CD4-positive, alpha-beta T cell (primary cell): ENCODE results near the gene SEPTIN1. TPM values are rescaled to one million over a fixed set of nuclear protein-coding genes. Genes with fewer than 3 reads are reported as not detected.

Source experiments
- ATAC-seq: fragments of 200-7000 bp; cut with Tn5 transposase; one replicate; pipeline ENCODE4 v1.10.0; 2022; ENCODE audit warnings: mild to moderate bottlenecking; ENCODE audit not compliant: poor library complexity
- CTCF ChIA-PET: fragments of 350-600 bp; sonication (Branson Sonifier 250); formaldehyde crosslinking; loops from one replicate; lab custom pipeline; 2021; ENCODE audit warnings: antibody characterized with exemption, inconsistent platforms; lab: Charles Lee
- POLR2A ChIA-PET: fragments of 350-600 bp; sonication (Branson Sonifier 250); formaldehyde crosslinking; loops from one replicate; lab custom pipeline; 2021; ENCODE audit warnings: antibody characterized with exemption, inconsistent platforms; lab: Charles Lee
- DNase-seq, 14 experiments: peaks; one replicate each; pipeline ENCODE4 v3.0.0-alpha.2; 2013 to 2020; ENCODE audit warnings: mixed read lengths in 2 of 14
- H3K27ac ChIP-seq, 2 donors: one replicate each; pipeline versions ENCODE4 v1.5.1 to v1.7.0; 2013; ENCODE audit warnings: low read length in 2 of 2, low read depth in 1 of 2, mild to moderate bottlenecking in 1 of 2
- H3K27me3 ChIP-seq, 2 experiments: 1 replicate in 1 of 2; 2 replicates in 1 of 2; pipeline versions ENCODE4 v1.6.1 to v1.7.0; 2013; ENCODE audit warnings: low read length in 2 of 2, control low read depth in 1 of 2, mild to moderate bottlenecking in 1 of 2, moderate library complexity in 1 of 2; ENCODE audit not compliant: insufficient read depth in 2 of 2, control insufficient read depth in 1 of 2
- H3K36me3 ChIP-seq: one replicate; pipeline ENCODE4 v1.6.1; 2013; ENCODE audit warnings: low read length, control low read depth; ENCODE audit not compliant: insufficient read depth
- H3K4me1 ChIP-seq: one replicate; pipeline ENCODE4 v1.6.1; 2013; ENCODE audit warnings: low read length, control low read depth; ENCODE audit not compliant: insufficient read depth
- H3K4me3 ChIP-seq: one replicate; pipeline ENCODE4 v1.5.1; 2013; ENCODE audit warnings: mild to moderate bottlenecking, low read length, moderate library complexity
- H3K9me3 ChIP-seq, 2 experiments: 1 replicate in 1 of 2; 2 replicates in 1 of 2; pipeline versions ENCODE4 v1.6.1 to v1.7.0; 2013; ENCODE audit warnings: low read length in 2 of 2, mild to moderate bottlenecking in 2 of 2, control low read depth in 1 of 2, moderate library complexity in 1 of 2; ENCODE audit not compliant: control insufficient read depth in 1 of 2, insufficient read depth in 1 of 2
- H3K27ac Mint-ChIP-seq: one replicate; pipeline ENCODE4 v1.8.0; 2020; ENCODE audit warnings: mixed read lengths
- H3K27me3 Mint-ChIP-seq: one replicate; pipeline ENCODE4 v1.8.0; 2021; ENCODE audit warnings: mixed read lengths
- H3K36me3 Mint-ChIP-seq: one replicate; pipeline ENCODE4 v1.8.0; 2021; ENCODE audit warnings: low read depth, mixed read lengths
- H3K4me1 Mint-ChIP-seq: one replicate; pipeline ENCODE4 v1.8.0; 2021; ENCODE audit warnings: low read depth, mixed read lengths
- H3K4me3 Mint-ChIP-seq: one replicate; pipeline ENCODE4 v1.8.0; 2020; ENCODE audit warnings: mild to moderate bottlenecking, mixed read lengths
- H3K9me3 Mint-ChIP-seq: one replicate; pipeline ENCODE4 v1.8.0; 2020; ENCODE audit warnings: mixed read lengths
- CTCF ChIP-seq: fragments of 200-600 bp; IDR thresholded peaks from one replicate; pipeline ENCODE4 v1.8.0; 2022; ENCODE audit warnings: antibody characterized with exemption, mild to moderate bottlenecking
- intact Hi-C, 2 experiments: fragments of 100-400 bp; cut with DNase I in 1 of 2; cut with micrococcal nuclease in 1 of 2; formaldehyde crosslinking; loops; one replicate each; pipeline versions ENCODE4 v1.15.1 to v1.9.0; 2023 to 2025; cut with DNase I, micrococcal nuclease
- total RNA-seq, 174 experiments: library from RNA in 2 of 174; stranded (reverse) in 2 of 174; gene quantifications; one replicate each; pipeline ENCODE4 v1.2.3 and lab custom pipeline; 2021 to 2026

SEPTIN1 gene
- total RNA-seq, 2 experiments from 2014 or later, result 161 to 163 TPM

GRCh38 chr16:30407804-30408534, 25.6 kb upstream of the SEPTIN1 start:
- DNase-seq (no peak), ATAC-seq (no peak)
- H3K27ac Mint-ChIP-seq, result peak overlapping the region; percentile 38
- Histone ChIP-seq H3K9me3 (no peaks in the 10 kb centered on the region), H3K27me3 (no peaks in the 10 kb centered on the region), H3K27ac (peak overlapping the region; percentile 29 to 67), H3K36me3 (peaks cover 6% of the 10 kb centered on the region), H3K4me3 (peak overlapping the region; percentile 69), H3K4me1 (peaks cover 31% of the 10 kb centered on the region)
- intact Hi-C loops, result loop anchor here (2.0 to 10.0 kb wide), 4 partner anchors 29 to 343 kb away; partner anchors contain the start of genes CD2BP2 (in 2 of the 2), ALDOA (in 1 of the 2), MYL11 (in 1 of the 2) and TBC1D10B (in 1 of the 2)
- peaks cover 11% of the 10 kb centered on the region for H3K36me3 Mint-ChIP-seq
- H3K27me3 Mint-ChIP-seq, result no peaks in the 10 kb centered on the region
- POLR2A ChIA-PET, result interaction anchor here (0.6 to 5.1 kb wide), 16 partner anchors 8 to 315 kb away, joined by 3 to 131 read pairs (median 6); partner anchors contain the start of genes CORO1A, DCTPP1, FBRS and SEPTIN1
- no peaks in the 10 kb centered on the region for H3K9me3 Mint-ChIP-seq
- CTCF ChIA-PET, result interaction anchor here (0.7 to 3.9 kb wide), 9 partner anchors 10 to 53 kb away, joined by 3 to 20 read pairs (median 9); partner anchors contain the start of genes CD2BP2, DCTPP1, SEPTIN1 and TBC1D10B
- TF ChIP-seq CTCF, result no peak
- peaks cover 21% of the 10 kb centered on the region for H3K4me1 Mint-ChIP-seq
- peak overlapping the region; percentile 77 for H3K4me3 Mint-ChIP-seq

- Mint-ChIP-seq H3K27me3 (no peaks in the 10 kb centered on the region), H3K4me1 (peaks cover 21% of the 10 kb centered on the region), H3K27ac (peak within 1 kb of the TSS; percentile 79), H3K36me3 (peaks cover 10% of the 10 kb centered on the region), H3K9me3 (no peaks in the 10 kb centered on the region), H3K4me3 (peak within 1 kb of the TSS; percentile 97)
- POLR2A ChIA-PET, result interaction anchor here (0.6 to 5.1 kb wide), 22 partner anchors 9 to 342 kb away, joined by 3 to 131 read pairs (median 4); partner anchors contain the start of genes ALDOA, CD2BP2, CORO1A and DCTPP1
- Histone ChIP-seq H3K36me3 (peaks cover 6% of the 10 kb centered on the region), H3K4me1 (peaks cover 31% of the 10 kb centered on the region), H3K9me3 (no peaks in the 10 kb centered on the region), H3K27ac (peak within 1 kb of the TSS; percentile 66 to 67), H3K4me3 (peak within 1 kb of the TSS; percentile 69), H3K27me3 (no peaks in the 10 kb centered on the region)
- CTCF ChIA-PET, result interaction anchor here (0.6 to 2.8 kb wide), 9 partner anchors 11 to 227 kb away, joined by 3 to 10 read pairs (median 3); partner anchors contain the start of genes CD2BP2, DCTPP1, SEPTIN1 and ZNF48
- peak; percentile 68 to 96 (median 86) for DNase-seq
- TF ChIP-seq CTCF, result no peak
- ATAC-seq, result peak; percentile 71
- intact Hi-C loops, result loop anchor here (5.0 to 10.0 kb wide), 3 partner anchors 35 to 342 kb away; partner anchors contain the start of genes CD2BP2 (in 2 of the 2), ALDOA (in 1 of the 2), MYL11 (in 1 of the 2) and TBC1D10B (in 1 of the 2)
Observed at GRCh38 chr16:30407102-30407803, 24.9 kb upstream of the SEPTIN1 start, which contains the start of gene ZNF771. Gene ZNF771 (plus strand): TSS chr16:30407606. CDS start chr16:30408054, 448 bp downstream.

- peaks cover 22% of the 10 kb centered on the region for H3K4me1 Mint-ChIP-seq
- peak overlapping the region; percentile 69 for H3K4me3 ChIP-seq
Observed at GRCh38 chr16:30406795-30407101, 24.4 kb upstream of the SEPTIN1 start.

More at GRCh38 chr16:30406795-30407101, 24.4 kb upstream of the SEPTIN1 start:
- Mint-ChIP-seq H3K9me3 (no peaks in the 10 kb centered on the region), H3K27me3 (no peaks in the 10 kb centered on the region), H3K27ac (peak overlapping the region; percentile 79), H3K4me3 (peak overlapping the region; percentile 97), H3K36me3 (peaks cover 5% of the 10 kb centered on the region)
- no peak for DNase-seq
- Histone ChIP-seq H3K27me3 (no peaks in the 10 kb centered on the region), H3K9me3 (no peaks in the 10 kb centered on the region), H3K36me3 (peaks cover 4% of the 10 kb centered on the region), H3K4me1 (peaks cover 31% of the 10 kb centered on the region), H3K27ac (peak overlapping the region; percentile 66 to 67)
- intact Hi-C loops, result loop anchor here (5.0 to 10.0 kb wide), 3 partner anchors 34 to 342 kb away; partner anchors contain the start of genes CD2BP2 (in 2 of the 2), ALDOA (in 1 of the 2), MYL11 (in 1 of the 2) and TBC1D10B (in 1 of the 2)
- no peak for TF ChIP-seq CTCF
- CTCF ChIA-PET, result interaction anchor here (0.6 to 2.8 kb wide), 10 partner anchors 11 to 228 kb away, joined by 3 to 10 read pairs (median 3); partner anchors contain the start of genes DCTPP1, SEPTIN1 and ZNF48
- ATAC-seq, result peak; percentile 45
- POLR2A ChIA-PET, result interaction anchor here (0.7 to 5.1 kb wide), 20 partner anchors 9 to 341 kb away, joined by 3 to 131 read pairs (median 4); partner anchors contain the start of genes ALDOA, CD2BP2, DCTPP1 and FBRS
